Inflammatory macrophage treated with lipopolysaccharide for 1 hour (primary cell): ENCODE results near the gene RASSF7.

Experiments used
- DNase-seq, 2 donors: peaks; one replicate each; pipeline ENCODE4 v3.0.0-alpha.2; 2020 to 2022

Gene RASSF7

GRCh38 chr11:533586-534395, 27.0 kb upstream of the RASSF7 start:
- DNase-seq = no peak

- DNase-seq = no peak
These were observed 26.2 kb upstream of the RASSF7 start for GRCh38 chr11:534396-535209.

- DNase-seq = no peak
These were observed 25.6 kb upstream of the RASSF7 start for GRCh38 chr11:535210-535518.

GRCh38 chr11:535519-536454, 25.0 kb upstream of the RASSF7 start, which contains the start of gene HRAS:
Gene HRAS (minus strand): TSS chr11:535576.
- peak; percentile 89 to 98 for DNase-seq

- peak; percentile 56 to 85 for DNase-seq
These were observed 23.7 kb upstream of the RASSF7 start, which contains the start of gene LRRC56 for GRCh38 chr11:536841-537621. Gene LRRC56 (plus strand): TSS chr11:537527. CDS start chr11:540685, 3,158 bp downstream.

- no peak for DNase-seq
These were observed 22.9 kb upstream of the RASSF7 start for GRCh38 chr11:537622-538430.

- no peak for DNase-seq
These were observed 22.2 kb upstream of the RASSF7 start for GRCh38 chr11:538431-539051.

GRCh38 chr11:539971-540481, 20.7 kb upstream of the RASSF7 start:
- DNase-seq = no peak

GRCh38 chr11:540583-541432, 20.0 kb upstream of the RASSF7 start:
- no peak for DNase-seq

GRCh38 chr11:541433-541885, 19.3 kb upstream of the RASSF7 start:
- DNase-seq = no peak

GRCh38 chr11:544817-545166, 16.0 kb upstream of the RASSF7 start:
- DNase-seq = no peak

GRCh38 chr11:545171-545570, 15.6 kb upstream of the RASSF7 start:
- no peak for DNase-seq

GRCh38 chr11:548700-549603, 11.8 kb upstream of the RASSF7 start:
- DNase-seq = no peak

- DNase-seq = no peak
These were observed 10.6 kb upstream of the RASSF7 start for GRCh38 chr11:550021-550745.

- DNase-seq = no peak
These were observed 10.1 kb upstream of the RASSF7 start for GRCh38 chr11:550746-551085.

- DNase-seq = no peak
These were observed 9.6 kb upstream of the RASSF7 start for GRCh38 chr11:551131-551530.

- DNase-seq = no peak
These were observed 9.2 kb upstream of the RASSF7 start for GRCh38 chr11:551596-551995.
